Panc1 (cell line): ENCODE data around the gene HP. TPM values are rescaled to one million over a fixed set of nuclear protein-coding genes. Genes with fewer than 3 reads are reported as not detected.

ENCODE experiments used
- ATAC-seq: fragments of 200-7000 bp; cut with Tn5 transposase; 2 replicates; pipeline ENCODE4 v1.9.1; 2020; ENCODE audit warnings: mild to moderate bottlenecking, moderate library complexity
- BruUV-seq: library from RNA; stranded (reverse); fragments of 400-500 nt; replicated peaks from 2 replicates; lab custom pipeline; 2021; lab: Mats Ljungman, UMichigan
- CTCF ChIA-PET: fragments of 300-600 bp; sonication (Branson Sonifier 250); formaldehyde crosslinking; loops from one replicate; lab custom pipeline; 2022; ENCODE audit warnings: antibody characterized with exemption; lab: Charles Lee
- POLR2A ChIA-PET: fragments of 300-600 bp; sonication (Branson Sonifier 250); formaldehyde crosslinking; loops from one replicate; lab custom pipeline; 2022; ENCODE audit warnings: antibody characterized with exemption; lab: Charles Lee
- DNase-seq: peaks from one replicate; pipeline ENCODE4 v3.0.0-alpha.2; 2010; ENCODE audit warnings: low read depth, low spot score
- H3K27ac ChIP-seq: 2 replicates; pipeline ENCODE4 v1.5.1; 2011; ENCODE audit warnings: mild to moderate bottlenecking, low read length, inconsistent platforms
- H3K27me3 ChIP-seq: fragments of 200-500 bp; sonication (Bioruptor generic); 2 replicates; pipeline ENCODE4 v1.6.0; 2014; ENCODE audit warnings: low read length, inconsistent platforms; ENCODE audit not compliant: control insufficient read depth, insufficient read depth
- H3K36me3 ChIP-seq: fragments of 200-500 bp; sonication (Bioruptor generic); 2 replicates; pipeline ENCODE4 v1.5.1; 2014; ENCODE audit warnings: inconsistent platforms, mild to moderate bottlenecking, low read length, moderate library complexity; ENCODE audit not compliant: control insufficient read depth, insufficient read depth
- H3K4me1 ChIP-seq: 2 replicates; pipeline ENCODE4 v1.5.1; 2011; ENCODE audit warnings: inconsistent platforms, mild to moderate bottlenecking, low read length, moderate library complexity; ENCODE audit not compliant: control insufficient read depth, insufficient read depth
- H3K4me3 ChIP-seq, 2 experiments: 2 replicates each; pipeline ENCODE4 v1.5.1; 2011 to 2012; ENCODE audit warnings: low read depth in 2 of 2, low read length in 2 of 2, mild to moderate bottlenecking in 2 of 2, inconsistent platforms in 1 of 2, moderate library complexity in 1 of 2
- H3K9me3 ChIP-seq: fragments of 200-500 bp; sonication (Bioruptor generic); 2 replicates; pipeline ENCODE4 v1.5.1; 2014; ENCODE audit warnings: low read depth, mild to moderate bottlenecking, inconsistent platforms, low read length, moderate library complexity; ENCODE audit not compliant: control insufficient read depth, insufficient read depth
- CTCF ChIP-seq: fragments of 450-650 bp; IDR thresholded peaks from 2 replicates; pipeline ENCODE4 v1.5.1; 2017; ENCODE audit warnings: mild to moderate bottlenecking
- POLR2AphosphoS5 ChIP-seq: IDR thresholded peaks from 2 replicates; pipeline ENCODE4 v1.6.1; 2012; ENCODE audit warnings: mild to moderate bottlenecking, low read depth, low read length, moderate library complexity
- SIN3A ChIP-seq: IDR thresholded peaks from 2 replicates; pipeline ENCODE4 v1.6.1; 2012; ENCODE audit warnings: low read depth, mild to moderate bottlenecking, low read length, moderate library complexity, borderline replicate concordance; ENCODE audit not compliant: insufficient read depth
- TCF7L2 ChIP-seq: IDR thresholded peaks from 2 replicates; pipeline ENCODE4 v1.6.1; 2011; ENCODE audit warnings: mild to moderate bottlenecking, low read depth, low read length, inconsistent platforms
- in situ Hi-C: cut with HindIII; loops from 2 replicates; pipeline ENCODE4 v1.10.0; 2016; ENCODE audit warnings: low sequenced_read_pairs, low pct_unique_long_range_greater_than_20kb
- intact Hi-C: fragments of 100-400 bp; cut with micrococcal nuclease; formaldehyde crosslinking; loops from one replicate; pipeline ENCODE4 v1.10.0; 2022; ENCODE audit not compliant: unreplicated experiment
- total RNA-seq: library from RNA; stranded (reverse); gene quantifications from one replicate; pipeline ENCODE4 v1.2.1, GENCODE V29; 2021; ENCODE audit not compliant: unreplicated experiment
- TF ChIP-seq, protein P1 (sequence below), 2 experiments: IDR thresholded peaks; 2 replicates each; pipeline ENCODE4 v1.6.1; 2011 to 2012; ENCODE audit warnings: low read depth in 2 of 2, control low read depth in 1 of 2, low read length in 1 of 2, mild to moderate bottlenecking in 1 of 2, moderate library complexity in 1 of 2; ENCODE audit not compliant: insufficient read depth in 1 of 2

HP gene
- total RNA-seq, 1 experiment from 2014 or later: 7.0 TPM

DNA sequence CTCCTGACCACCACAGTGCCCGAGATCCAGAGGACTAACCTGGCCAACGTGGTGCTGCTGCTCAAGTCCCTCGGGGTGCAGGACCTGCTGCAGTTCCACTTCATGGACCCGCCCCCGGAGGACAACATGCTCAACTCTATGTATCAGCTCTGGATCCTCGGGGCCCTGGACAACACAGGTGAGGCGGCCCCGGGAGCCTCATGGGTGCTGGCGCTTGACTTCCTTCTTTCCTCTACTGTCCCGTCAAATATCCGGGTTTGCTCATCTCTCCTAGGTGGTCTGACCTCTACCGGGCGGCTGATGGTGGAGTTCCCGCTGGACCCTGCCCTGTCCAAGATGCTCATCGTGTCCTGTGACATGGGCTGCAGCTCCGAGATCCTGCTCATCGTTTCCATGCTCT is 53.1 kb downstream of the HP start:
- ATAC-seq (no peak), DNase-seq (no peak)
- Histone ChIP-seq H3K27me3 (no peaks in the 10 kb centered on the region), H3K4me1 (no peaks in the 10 kb centered on the region), H3K9me3 (no peaks in the 10 kb centered on the region), H3K4me3 (no peak overlapping the region), H3K27ac (no peak overlapping the region), H3K36me3 (peaks cover 4% of the 10 kb centered on the region)
- TF ChIP-seq POLR2AphosphoS5 (no peak), CTCF (no peak), TCF7L2 (no peak), SIN3A (no peak)
- TF ChIP-seq, protein P1, sequence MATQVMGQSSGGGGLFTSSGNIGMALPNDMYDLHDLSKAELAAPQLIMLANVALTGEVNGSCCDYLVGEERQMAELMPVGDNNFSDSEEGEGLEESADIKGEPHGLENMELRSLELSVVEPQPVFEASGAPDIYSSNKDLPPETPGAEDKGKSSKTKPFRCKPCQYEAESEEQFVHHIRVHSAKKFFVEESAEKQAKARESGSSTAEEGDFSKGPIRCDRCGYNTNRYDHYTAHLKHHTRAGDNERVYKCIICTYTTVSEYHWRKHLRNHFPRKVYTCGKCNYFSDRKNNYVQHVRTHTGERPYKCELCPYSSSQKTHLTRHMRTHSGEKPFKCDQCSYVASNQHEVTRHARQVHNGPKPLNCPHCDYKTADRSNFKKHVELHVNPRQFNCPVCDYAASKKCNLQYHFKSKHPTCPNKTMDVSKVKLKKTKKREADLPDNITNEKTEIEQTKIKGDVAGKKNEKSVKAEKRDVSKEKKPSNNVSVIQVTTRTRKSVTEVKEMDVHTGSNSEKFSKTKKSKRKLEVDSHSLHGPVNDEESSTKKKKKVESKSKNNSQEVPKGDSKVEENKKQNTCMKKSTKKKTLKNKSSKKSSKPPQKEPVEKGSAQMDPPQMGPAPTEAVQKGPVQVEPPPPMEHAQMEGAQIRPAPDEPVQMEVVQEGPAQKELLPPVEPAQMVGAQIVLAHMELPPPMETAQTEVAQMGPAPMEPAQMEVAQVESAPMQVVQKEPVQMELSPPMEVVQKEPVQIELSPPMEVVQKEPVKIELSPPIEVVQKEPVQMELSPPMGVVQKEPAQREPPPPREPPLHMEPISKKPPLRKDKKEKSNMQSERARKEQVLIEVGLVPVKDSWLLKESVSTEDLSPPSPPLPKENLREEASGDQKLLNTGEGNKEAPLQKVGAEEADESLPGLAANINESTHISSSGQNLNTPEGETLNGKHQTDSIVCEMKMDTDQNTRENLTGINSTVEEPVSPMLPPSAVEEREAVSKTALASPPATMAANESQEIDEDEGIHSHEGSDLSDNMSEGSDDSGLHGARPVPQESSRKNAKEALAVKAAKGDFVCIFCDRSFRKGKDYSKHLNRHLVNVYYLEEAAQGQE (IDR thresholded peaks at IDR 0.05; ENCODE audit: insufficient read depth in 1 of 2, low read depth in 2 of 2, low read length in 1 of 2): no peak
- in situ Hi-C loops (no loop called here), intact Hi-C loops (no loop called here)
- BruUV-seq: no TSS peak
- ChIA-PET CTCF (no interaction called here), POLR2A (no interaction called here)

DNA sequence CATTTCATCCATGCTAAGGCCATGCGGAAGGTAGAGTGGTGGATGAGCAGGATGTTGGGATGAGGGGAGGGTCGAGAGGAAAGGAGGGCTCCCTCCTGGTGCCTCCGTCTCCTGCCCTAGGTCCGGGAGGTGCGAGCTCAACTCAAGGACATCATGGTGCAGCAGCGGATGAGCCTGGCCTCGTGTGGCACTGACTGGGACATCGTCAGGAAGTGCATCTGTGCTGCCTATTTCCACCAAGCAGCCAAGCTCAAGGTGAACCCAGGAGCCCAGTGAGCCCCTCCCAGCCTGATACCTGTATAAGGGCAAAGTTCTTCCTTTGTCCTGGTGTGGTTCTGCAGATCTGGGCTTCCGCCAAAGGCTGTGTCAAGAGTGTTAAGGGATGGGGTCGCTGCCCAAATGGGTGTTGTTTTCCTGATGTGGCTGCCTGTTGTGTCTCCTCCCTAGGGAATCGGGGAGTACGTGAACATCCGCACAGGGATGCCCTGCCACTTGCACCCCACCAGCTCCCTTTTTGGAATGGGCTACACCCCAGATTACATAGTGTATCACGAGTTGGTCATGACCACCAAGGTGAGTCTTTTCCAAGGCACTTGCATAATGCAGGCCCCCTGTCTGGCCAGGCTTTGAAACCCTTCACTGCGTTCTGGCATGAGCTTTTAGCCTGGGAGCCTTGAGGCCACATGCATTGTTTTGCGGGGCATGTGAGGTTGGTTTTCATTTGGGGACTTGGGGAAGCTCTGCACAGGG is 54.2 kb downstream of the HP start:
- in situ Hi-C loops (no loop called here), intact Hi-C loops (no loop called here)
- ChIA-PET CTCF (no interaction called here), POLR2A (no interaction called here)
- Histone ChIP-seq H3K27me3 (no peaks in the 10 kb centered on the region), H3K27ac (no peak overlapping the region), H3K9me3 (no peaks in the 10 kb centered on the region), H3K36me3 (peaks cover 4% of the 10 kb centered on the region), H3K4me3 (no peak overlapping the region), H3K4me1 (no peaks in the 10 kb centered on the region)
- no peak for ATAC-seq
- DNase-seq: no peak
- TF ChIP-seq TCF7L2: no peak
- TF ChIP-seq SIN3A: no peak
- TF ChIP-seq, protein P1 (IDR thresholded peaks at IDR 0.05; ENCODE audit: insufficient read depth in 1 of 2, low read depth in 2 of 2, low read length in 1 of 2): no peak
- TF ChIP-seq POLR2AphosphoS5: no peak
- TF ChIP-seq CTCF: no peak
- BruUV-seq: no TSS peak
